Measurements from ENCODE around the gene SLC5A7. TPM values are rescaled to one million over a fixed set of nuclear protein-coding genes. Genes with fewer than 3 reads are reported as not detected.

SLC5A7 gene
- total RNA-seq, 1 experiment from 2014 or later, result not detected

GRCh38 chr2:108048752-108049151, 62.4 kb downstream of the SLC5A7 start:
- no peak overlapping the region for H3K4me3 ChIP-seq (ENCODE audit: low read depth, low read length)
- TF ChIP-seq CTCF (IDR thresholded peaks at IDR 0.05; ENCODE audit: insufficient read depth in 1 of 2, low read depth in 1 of 2, low read length in 1 of 2, severe bottlenecking in 1 of 2, unreplicated experiment in 1 of 2), result no peak
- CTCF ChIA-PET, result no interaction called here
- H3K4me1 ChIP-seq, result no peaks in the 10 kb centered on the region
- H3K9me3 ChIP-seq, result no peaks in the 10 kb centered on the region
- no peak for DNase-seq
- no peaks in the 10 kb centered on the region for H3K27me3 ChIP-seq (replicated peaks; ENCODE audit: control insufficient read depth, insufficient read depth, low read length)
- no peaks in the 10 kb centered on the region for H3K4me1 Mint-ChIP-seq (ENCODE audit: low read depth, unreplicated experiment)
- H3K4me3 Mint-ChIP-seq (ENCODE audit: unreplicated experiment), result no peak overlapping the region
- intact Hi-C loops (cut with micrococcal nuclease; ENCODE audit: unreplicated experiment), result no loop called here
- no peaks in the 10 kb centered on the region for H3K36me3 Mint-ChIP-seq (ENCODE audit: insufficient read depth, unreplicated experiment)
- H3K27me3 Mint-ChIP-seq (ENCODE audit: insufficient read depth, unreplicated experiment), result peaks cover 6% of the 10 kb centered on the region
- no peaks in the 10 kb centered on the region for H3K36me3 ChIP-seq (ENCODE audit: control insufficient read depth, insufficient read depth, low read length)
- no peak overlapping the region for H3K27ac Mint-ChIP-seq (ENCODE audit: unreplicated experiment)
- no TSS peak for BruUV-seq (replicated peaks)
- H3K9me3 Mint-ChIP-seq (ENCODE audit: unreplicated experiment), result peaks cover 15% of the 10 kb centered on the region
- POLR2A ChIA-PET, result no interaction called here

GRCh38 chr2:108058576-108059137, 72.3 kb downstream of the SLC5A7 start:
- intact Hi-C loops (cut with micrococcal nuclease; ENCODE audit: unreplicated experiment), result no loop called here
- CTCF ChIA-PET, result no interaction called here
- H3K4me1 ChIP-seq, result no peaks in the 10 kb centered on the region

GRCh38 chr2:108061439-108062042, 75.2 kb downstream of the SLC5A7 start:
- no peaks in the 10 kb centered on the region for H3K4me1 Mint-ChIP-seq (ENCODE audit: low read depth, unreplicated experiment)
- H3K4me3 Mint-ChIP-seq (ENCODE audit: unreplicated experiment), result no peak overlapping the region
- ChIA-PET CTCF (no interaction called here), POLR2A (no interaction called here)
- no peak overlapping the region for H3K27ac Mint-ChIP-seq (ENCODE audit: unreplicated experiment)
- H3K9me3 ChIP-seq, result no peaks in the 10 kb centered on the region
- peaks cover 12% of the 10 kb centered on the region for H3K27me3 Mint-ChIP-seq (ENCODE audit: insufficient read depth, unreplicated experiment)
- H3K36me3 Mint-ChIP-seq (ENCODE audit: insufficient read depth, unreplicated experiment), result no peaks in the 10 kb centered on the region
- intact Hi-C loops (cut with micrococcal nuclease; ENCODE audit: unreplicated experiment), result no loop called here
- H3K4me1 ChIP-seq, result no peaks in the 10 kb centered on the region
- no peak for DNase-seq
- no peak for TF ChIP-seq CTCF (IDR thresholded peaks at IDR 0.05; ENCODE audit: insufficient read depth in 1 of 2, low read depth in 1 of 2, low read length in 1 of 2, severe bottlenecking in 1 of 2, unreplicated experiment in 1 of 2)
- H3K27me3 ChIP-seq (replicated peaks; ENCODE audit: control insufficient read depth, insufficient read depth, low read length), result no peaks in the 10 kb centered on the region
- no peaks in the 10 kb centered on the region for H3K9me3 Mint-ChIP-seq (ENCODE audit: unreplicated experiment)
- no TSS peak for BruUV-seq (replicated peaks)
- H3K36me3 ChIP-seq (ENCODE audit: control insufficient read depth, insufficient read depth, low read length), result no peaks in the 10 kb centered on the region
- H3K4me3 ChIP-seq (ENCODE audit: low read depth, low read length), result no peak overlapping the region

More at GRCh38 chr2:108058576-108059137, 72.3 kb downstream of the SLC5A7 start:
- no peak for TF ChIP-seq CTCF (IDR thresholded peaks at IDR 0.05; ENCODE audit: insufficient read depth in 1 of 2, low read depth in 1 of 2, low read length in 1 of 2, severe bottlenecking in 1 of 2, unreplicated experiment in 1 of 2)
- no peaks in the 10 kb centered on the region for H3K9me3 ChIP-seq
- H3K27me3 ChIP-seq (replicated peaks; ENCODE audit: control insufficient read depth, insufficient read depth, low read length), result no peaks in the 10 kb centered on the region
- H3K9me3 Mint-ChIP-seq (ENCODE audit: unreplicated experiment), result no peaks in the 10 kb centered on the region
- POLR2A ChIA-PET, result no interaction called here
- H3K4me1 Mint-ChIP-seq (ENCODE audit: low read depth, unreplicated experiment), result no peaks in the 10 kb centered on the region
- no peak overlapping the region for H3K27ac Mint-ChIP-seq (ENCODE audit: unreplicated experiment)
- no TSS peak for BruUV-seq (replicated peaks)
- H3K4me3 Mint-ChIP-seq (ENCODE audit: unreplicated experiment), result no peak overlapping the region
- H3K36me3 ChIP-seq (ENCODE audit: control insufficient read depth, insufficient read depth, low read length), result no peaks in the 10 kb centered on the region
- H3K4me3 ChIP-seq (ENCODE audit: low read depth, low read length), result no peak overlapping the region
- peaks cover 11% of the 10 kb centered on the region for H3K27me3 Mint-ChIP-seq (ENCODE audit: insufficient read depth, unreplicated experiment)
- DNase-seq, result no peak
- no peaks in the 10 kb centered on the region for H3K36me3 Mint-ChIP-seq (ENCODE audit: insufficient read depth, unreplicated experiment)

Other genes with a start within 250 kb of the SLC5A7 start
- 0.07 TPM in 1 of 2 replicates, not detected in the other for gene RGPD4, start 159.6 kb upstream of the SLC5A7 start, total RNA-seq (2022)